Measurements from ENCODE around the gene SSH3. TPM values are rescaled to one million over a fixed set of nuclear protein-coding genes. Genes with fewer than 3 reads are reported as not detected.
A peak's percentile ranks its signal among the peaks of the same experiment; 100 is the strongest.

The SSH3 gene
- total RNA-seq, 2 experiments from 2014 or later, result 7.4 to 9.1 TPM

DNA sequence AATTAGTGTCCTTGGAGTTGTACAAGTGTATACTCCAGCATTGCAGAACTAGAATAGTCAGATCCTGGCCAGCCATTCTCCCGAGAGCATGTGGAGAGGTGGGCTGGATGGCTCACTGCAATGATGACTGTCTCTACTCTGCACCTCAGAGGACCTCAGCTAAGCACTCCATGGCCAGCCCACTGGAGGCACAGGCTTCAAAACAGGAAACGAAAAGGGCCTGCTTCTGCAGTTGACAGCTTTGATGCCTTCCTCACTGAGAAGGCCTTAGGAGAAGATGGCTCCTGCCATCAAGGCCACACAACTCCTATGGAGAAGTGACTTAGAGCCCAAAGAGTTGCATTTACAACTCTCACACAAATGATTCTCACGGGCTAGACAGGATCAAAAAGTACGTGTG lies 40.9 kb downstream of the SSH3 start:
- CTCF ChIA-PET, result interaction anchor here (0.7 to 7.0 kb wide), 13 partner anchors 7 to 263 kb away, joined by 3 to 109 read pairs (median 23); partner anchors contain the start of genes CLCF1, GRK2 and POLD4
- DNase-seq, result peak; percentile 55
- intact Hi-C loops (cut with micrococcal nuclease), result no loop called here
- TF ChIP-seq, protein P1, sequence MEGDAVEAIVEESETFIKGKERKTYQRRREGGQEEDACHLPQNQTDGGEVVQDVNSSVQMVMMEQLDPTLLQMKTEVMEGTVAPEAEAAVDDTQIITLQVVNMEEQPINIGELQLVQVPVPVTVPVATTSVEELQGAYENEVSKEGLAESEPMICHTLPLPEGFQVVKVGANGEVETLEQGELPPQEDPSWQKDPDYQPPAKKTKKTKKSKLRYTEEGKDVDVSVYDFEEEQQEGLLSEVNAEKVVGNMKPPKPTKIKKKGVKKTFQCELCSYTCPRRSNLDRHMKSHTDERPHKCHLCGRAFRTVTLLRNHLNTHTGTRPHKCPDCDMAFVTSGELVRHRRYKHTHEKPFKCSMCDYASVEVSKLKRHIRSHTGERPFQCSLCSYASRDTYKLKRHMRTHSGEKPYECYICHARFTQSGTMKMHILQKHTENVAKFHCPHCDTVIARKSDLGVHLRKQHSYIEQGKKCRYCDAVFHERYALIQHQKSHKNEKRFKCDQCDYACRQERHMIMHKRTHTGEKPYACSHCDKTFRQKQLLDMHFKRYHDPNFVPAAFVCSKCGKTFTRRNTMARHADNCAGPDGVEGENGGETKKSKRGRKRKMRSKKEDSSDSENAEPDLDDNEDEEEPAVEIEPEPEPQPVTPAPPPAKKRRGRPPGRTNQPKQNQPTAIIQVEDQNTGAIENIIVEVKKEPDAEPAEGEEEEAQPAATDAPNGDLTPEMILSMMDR (IDR thresholded peaks at IDR 0.05), result no peak
- Mint-ChIP-seq H3K27me3 (no peaks in the 10 kb centered on the region), H3K9me3 (no peaks in the 10 kb centered on the region), H3K36me3 (ENCODE audit: low read depth) (peaks cover 3% of the 10 kb centered on the region), H3K4me1 (ENCODE audit: low read depth) (peaks cover 42% of the 10 kb centered on the region), H3K4me3 (no peak overlapping the region), H3K27ac (peak overlapping the region; percentile 89)
- POLR2A ChIA-PET, result interaction anchor here (0.8 to 0.9 kb wide), 2 partner anchors 11 to 23 kb away, joined by 3 to 5 read pairs; no protein-coding TSS in a partner anchor
- peak; percentile 59 for ATAC-seq

DNA sequence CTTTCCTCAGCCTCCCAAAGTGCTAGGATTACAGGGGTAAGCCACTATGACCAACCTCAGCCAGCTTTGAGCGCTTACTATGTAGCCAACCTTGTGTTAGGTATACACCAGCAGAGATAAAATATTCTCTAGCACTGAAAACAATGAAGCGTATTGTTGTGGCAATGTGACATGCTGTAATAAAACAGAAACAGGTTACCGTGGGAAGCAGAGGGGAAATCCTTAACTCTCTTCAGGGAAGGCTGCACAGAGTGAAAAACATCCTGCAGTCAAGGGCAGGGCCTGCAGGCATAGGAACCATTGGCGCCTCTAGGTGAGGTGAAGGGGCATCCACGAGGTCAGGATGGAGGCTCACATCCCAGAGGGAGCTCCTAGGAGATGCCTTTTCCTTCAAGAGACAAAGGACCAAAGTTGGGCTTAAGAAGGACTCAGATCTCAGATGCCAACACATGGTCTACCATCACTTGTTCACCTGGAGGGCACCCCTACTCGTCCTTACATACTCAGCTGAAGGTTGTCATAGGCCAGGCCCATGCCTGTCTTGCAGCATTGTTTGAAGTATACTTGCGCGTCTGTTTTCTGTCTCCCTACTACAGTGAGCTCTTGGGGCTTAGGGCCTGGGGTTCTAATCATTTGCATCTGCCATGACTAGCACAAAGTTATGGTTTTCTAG lies 42.1 kb downstream of the SSH3 start:
- Mint-ChIP-seq H3K9me3 (no peaks in the 10 kb centered on the region), H3K4me1 (ENCODE audit: low read depth) (peaks cover 42% of the 10 kb centered on the region), H3K27me3 (no peaks in the 10 kb centered on the region), H3K4me3 (no peak overlapping the region), H3K27ac (peak overlapping the region; percentile 89), H3K36me3 (ENCODE audit: low read depth) (peaks cover 3% of the 10 kb centered on the region)
- DNase-seq, result peak; percentile 30
- POLR2A ChIA-PET, result interaction anchor here (0.6 to 2.1 kb wide), 7 partner anchors 24 to 120 kb away, joined by 3 to 8 read pairs (median 4); partner anchors contain the start of genes CLCF1 and RAD9A
- CTCF ChIA-PET, result interaction anchor here (0.7 to 7.0 kb wide), 39 partner anchors 8 to 346 kb away, joined by 3 to 109 read pairs (median 5); partner anchors contain the start of genes ANKRD13D, CLCF1, GRK2 and POLD4
- intact Hi-C loops (cut with micrococcal nuclease), result no loop called here
- TF ChIP-seq, protein P1 (IDR thresholded peaks at IDR 0.05), result no peak
- peak; percentile 50 for ATAC-seq

DNA sequence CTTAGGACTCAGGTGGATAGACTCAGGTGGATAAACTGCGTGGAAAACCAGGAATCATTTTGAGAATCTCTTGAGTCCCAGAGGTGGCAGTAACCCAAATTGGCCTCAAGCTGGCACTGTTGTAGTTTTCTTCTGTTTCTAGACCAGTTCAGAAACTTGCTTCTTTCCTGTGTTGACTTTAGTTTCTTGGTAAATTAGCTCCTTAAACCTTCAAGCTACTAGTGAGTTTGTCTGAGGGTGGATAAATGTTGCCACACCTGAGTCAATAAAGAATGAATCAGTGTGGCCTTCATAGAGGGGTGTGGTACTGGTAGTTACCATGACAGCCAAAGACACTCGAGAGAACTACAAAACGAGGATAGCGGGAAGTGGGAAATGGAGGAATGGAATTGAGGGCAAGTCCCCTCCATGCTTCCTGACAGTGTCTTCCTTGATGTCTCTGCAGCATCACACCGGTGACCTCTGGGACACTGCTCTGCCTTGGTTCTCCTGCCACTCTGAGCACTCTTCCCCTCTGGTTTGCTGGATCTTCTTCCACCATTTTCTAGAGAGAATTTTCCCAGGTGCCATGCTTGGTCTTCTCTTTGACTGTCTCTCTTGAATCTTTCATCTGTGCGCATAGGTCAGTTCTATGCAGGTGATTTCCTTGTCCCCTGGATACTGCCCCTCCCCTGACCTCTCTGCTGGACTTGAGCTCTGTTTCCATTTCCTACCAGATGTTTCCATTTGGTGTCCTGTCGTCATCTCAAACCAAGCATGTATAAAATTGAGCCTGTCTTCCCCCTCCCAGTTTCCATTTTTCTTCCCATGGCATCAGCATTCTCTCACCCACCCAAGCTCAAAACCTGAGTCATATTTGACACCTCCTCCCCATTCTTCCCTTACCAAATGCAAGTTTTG lies 42.8 kb downstream of the SSH3 start:
- Mint-ChIP-seq H3K4me1 (ENCODE audit: low read depth) (peaks cover 44% of the 10 kb centered on the region), H3K27me3 (no peaks in the 10 kb centered on the region), H3K27ac (peak overlapping the region; percentile 89), H3K36me3 (ENCODE audit: low read depth) (peaks cover 3% of the 10 kb centered on the region), H3K4me3 (no peak overlapping the region), H3K9me3 (no peaks in the 10 kb centered on the region)
- POLR2A ChIA-PET, result interaction anchor here (0.6 to 2.1 kb wide), 7 partner anchors 23 to 119 kb away, joined by 3 to 8 read pairs (median 4); partner anchors contain the start of genes CLCF1 and RAD9A
- ATAC-seq (peak; percentile 80), DNase-seq (peak; percentile 41)
- CTCF ChIA-PET, result interaction anchor here (0.6 to 7.0 kb wide), 44 partner anchors 9 to 346 kb away, joined by 3 to 109 read pairs (median 5); partner anchors contain the start of genes ANKRD13D, CLCF1, GRK2 and POLD4
- intact Hi-C loops (cut with micrococcal nuclease), result no loop called here
- TF ChIP-seq, protein P1 (IDR thresholded peaks at IDR 0.05), result peak; percentile 87

- H3K4me3 Mint-ChIP-seq, result no peak overlapping the region
- intact Hi-C loops (cut with micrococcal nuclease), result no loop called here
- no peaks in the 10 kb centered on the region for H3K27me3 Mint-ChIP-seq
- ChIA-PET CTCF (interaction anchor here (1.0 to 12.1 kb wide), 10 partner anchors 7 to 86 kb away, joined by 3 to 883 read pairs (median 18); partner anchors contain the start of genes CLCF1 and POLD4), POLR2A (no interaction called here)
- TF ChIP-seq, protein P1 (IDR thresholded peaks at IDR 0.05), result no peak
- no peaks in the 10 kb centered on the region for H3K9me3 Mint-ChIP-seq
- ATAC-seq (no peak), DNase-seq (no peak)
- H3K36me3 Mint-ChIP-seq (ENCODE audit: low read depth), result peaks cover 1% of the 10 kb centered on the region
- no peak overlapping the region for H3K27ac Mint-ChIP-seq
- H3K4me1 Mint-ChIP-seq (ENCODE audit: low read depth), result peaks cover 50% of the 10 kb centered on the region
Measured at GRCh38 chr11:67347964-67348749, 44.8 kb downstream of the SSH3 start.
